Measurements from ENCODE around the gene MYO1F. TPM values are rescaled to one million over a fixed set of nuclear protein-coding genes. Genes with fewer than 3 reads are reported as not detected.

The MYO1F gene
- total and polyA plus RNA-seq, 3 experiments from 2014 or later: 68.0 to 161 (median 81.3) TPM

DNA sequence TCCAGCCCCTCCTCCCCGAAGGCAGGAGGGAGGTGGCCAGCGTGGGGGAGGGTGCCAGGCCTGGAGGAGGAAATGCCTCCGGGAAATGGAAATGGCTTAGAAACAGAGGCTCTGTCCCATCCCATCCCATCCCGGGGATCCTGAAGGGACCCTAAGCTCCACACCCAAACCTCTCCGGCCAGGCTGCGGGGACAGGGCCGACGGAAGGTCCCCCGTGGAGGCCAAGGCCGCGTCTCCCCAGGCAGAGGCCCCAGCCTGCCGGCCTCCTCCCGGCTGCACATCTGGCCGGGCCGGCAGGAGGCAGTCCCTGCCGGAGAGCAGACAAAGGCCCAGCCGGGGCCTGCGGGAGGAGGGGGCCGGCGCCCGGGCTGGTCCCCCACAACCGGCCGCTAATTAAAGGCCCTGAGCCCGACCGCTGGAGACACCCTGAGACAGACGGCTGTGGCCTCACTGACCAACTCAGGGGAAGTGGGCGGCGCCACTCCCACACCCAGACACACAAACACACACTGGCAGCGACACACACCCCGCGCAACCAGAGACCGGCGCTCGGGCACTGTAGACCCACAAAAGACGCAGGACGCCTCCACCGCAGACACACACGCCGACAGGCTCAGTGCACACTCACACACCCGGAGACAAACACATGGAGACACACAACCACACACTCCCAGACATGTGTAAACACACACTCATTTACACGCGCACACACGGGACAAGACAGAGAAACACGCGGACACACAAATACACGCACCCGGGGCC lies 32.2 kb upstream of the MYO1F start:
- peaks cover 35% of the 10 kb centered on the region for H3K4me1 ChIP-seq (ENCODE audit: insufficient read depth, low read length)
- no peaks in the 10 kb centered on the region for H3K9me3 ChIP-seq (ENCODE audit: low read length)
- peak overlapping the region in 7 of 8 donors; percentile 74 to 99 (median 92) for H3K27ac Mint-ChIP-seq
- H3K4me3 Mint-ChIP-seq: peak overlapping the region; percentile 90 to 100 (median 97)
- H3K4me1 Mint-ChIP-seq: peaks cover 25 to 48% (median 35%) of the 10 kb centered on the region in 3 donors
- peak overlapping the region; percentile 94 for H3K4me3 ChIP-seq (ENCODE audit: low read length)
- peak in 1 of 5 donors; percentile 25 for DNase-seq
- H3K36me3 ChIP-seq (ENCODE audit: insufficient read depth, low read length): no peaks in the 10 kb centered on the region
- POLR2A ChIA-PET: no interaction called here
- peaks cover 0 to 7% of the 10 kb centered on the region in 2 donors for H3K27me3 Mint-ChIP-seq
- H3K27me3 ChIP-seq (ENCODE audit: insufficient read depth, low read length, poor library complexity, severe bottlenecking): no peaks in the 10 kb centered on the region
- H3K9me3 Mint-ChIP-seq: peaks cover 0 to 2% (median 2%) of the 10 kb centered on the region in 5 donors
- no peak overlapping the region for H3K27ac ChIP-seq (ENCODE audit: low read depth, low read length)
- H3K36me3 Mint-ChIP-seq: peaks cover 0 to 31% (median 0%) of the 10 kb centered on the region in 3 donors
- CTCF ChIA-PET: no interaction called here

DNA sequence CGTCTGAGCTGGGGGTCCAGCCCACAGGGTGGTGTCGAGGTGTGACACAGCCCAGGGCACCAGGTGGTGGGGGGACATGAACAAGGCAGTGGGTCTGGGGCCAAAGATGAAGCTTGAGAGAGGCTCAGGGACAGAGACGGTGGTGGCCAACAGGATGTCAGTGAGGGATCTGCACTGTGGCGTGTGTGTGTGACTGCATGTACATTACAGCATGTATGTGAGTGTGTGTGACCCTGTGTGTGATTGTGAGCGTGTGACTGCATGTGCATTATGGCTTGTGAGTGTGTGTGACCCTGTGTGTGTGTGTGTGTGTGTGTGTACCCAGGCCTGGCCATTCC lies 31.7 kb upstream of the MYO1F start:
- CTCF ChIA-PET: no interaction called here
- Mint-ChIP-seq H3K4me1 (peaks cover 25 to 48% (median 35%) of the 10 kb centered on the region in 3 donors), H3K27ac (peak overlapping the region in 6 of 8 donors; percentile 46 to 89 (median 80)), H3K27me3 (peaks cover 0 to 7% of the 10 kb centered on the region in 2 donors), H3K4me3 (peak overlapping the region; percentile 78 to 92 (median 87)), H3K36me3 (peaks cover 0 to 31% (median 0%) of the 10 kb centered on the region in 3 donors), H3K9me3 (peaks cover 0 to 2% (median 2%) of the 10 kb centered on the region in 5 donors)
- H3K27ac ChIP-seq (ENCODE audit: low read depth, low read length): no peak overlapping the region
- no peaks in the 10 kb centered on the region for H3K9me3 ChIP-seq (ENCODE audit: low read length)
- peaks cover 35% of the 10 kb centered on the region for H3K4me1 ChIP-seq (ENCODE audit: insufficient read depth, low read length)
- DNase-seq: no peak
- H3K4me3 ChIP-seq (ENCODE audit: low read length): no peak overlapping the region
- H3K27me3 ChIP-seq (ENCODE audit: insufficient read depth, low read length, poor library complexity, severe bottlenecking): no peaks in the 10 kb centered on the region
- no peaks in the 10 kb centered on the region for H3K36me3 ChIP-seq (ENCODE audit: insufficient read depth, low read length)
- POLR2A ChIA-PET: no interaction called here

DNA sequence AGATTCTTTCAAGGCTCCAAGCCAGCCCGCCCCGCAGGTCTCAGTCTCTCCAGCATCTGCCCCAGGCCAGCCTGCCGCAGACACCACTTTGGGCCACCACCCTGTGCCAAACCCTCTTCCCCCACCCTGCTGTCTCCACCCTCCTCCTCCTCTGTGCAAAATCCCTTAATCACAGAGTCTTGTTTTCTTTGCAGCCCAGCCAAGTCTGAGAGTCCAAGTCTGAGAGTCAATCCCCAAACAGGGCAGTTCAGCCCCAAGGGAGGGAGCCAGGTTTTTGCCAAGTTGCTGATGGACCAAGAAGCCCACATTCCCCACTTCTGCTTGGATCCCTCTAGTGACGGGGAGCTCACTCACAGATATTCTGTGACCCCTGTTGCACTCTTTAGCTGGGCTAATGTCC lies 30.1 kb upstream of the MYO1F start:
- CTCF ChIA-PET: interaction anchor here (0.8 to 1.5 kb wide), 2 partner anchors 10 to 27 kb away, joined by 4 read pairs; no protein-coding TSS in a partner anchor

DNA sequence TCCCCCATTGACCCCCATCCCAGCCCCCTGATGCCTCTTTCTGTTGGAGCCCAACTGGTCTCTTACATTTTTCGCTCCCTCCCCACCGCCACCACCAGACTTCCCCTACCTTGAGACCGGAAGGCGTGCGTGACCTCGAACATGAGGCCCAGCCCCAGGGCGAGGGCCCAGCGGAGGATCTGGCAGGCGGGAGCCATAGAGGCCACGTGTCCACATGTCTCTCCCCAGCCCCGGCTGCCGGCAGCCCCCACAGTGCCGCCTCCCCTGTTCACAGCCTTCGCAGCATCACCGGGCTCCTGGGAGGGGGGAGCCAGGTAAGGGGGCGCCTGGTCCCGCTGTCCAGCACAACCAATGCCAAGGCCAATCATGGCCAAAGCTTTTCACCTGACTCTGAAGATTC lies 28.3 kb upstream of the MYO1F start:
- CTCF ChIA-PET: interaction anchor here (1.1 kb wide), 1 partner anchor 11 kb away, joined by 5 read pairs; no protein-coding TSS in a partner anchor
- Histone ChIP-seq H3K4me1 (ENCODE audit: insufficient read depth, low read length) (peaks cover 18% of the 10 kb centered on the region), H3K4me3 (ENCODE audit: low read length) (no peak overlapping the region), H3K36me3 (ENCODE audit: insufficient read depth, low read length) (no peaks in the 10 kb centered on the region), H3K27ac (ENCODE audit: low read depth, low read length) (no peak overlapping the region), H3K27me3 (ENCODE audit: insufficient read depth, low read length, poor library complexity, severe bottlenecking) (no peaks in the 10 kb centered on the region), H3K9me3 (ENCODE audit: low read length) (no peaks in the 10 kb centered on the region)
- no peak for DNase-seq
- POLR2A ChIA-PET: no interaction called here
- no peak overlapping the region for H3K4me3 Mint-ChIP-seq
- H3K36me3 Mint-ChIP-seq: peaks cover 0 to 57% (median 4%) of the 10 kb centered on the region in 3 donors
- H3K9me3 Mint-ChIP-seq: peaks cover 0 to 2% (median 2%) of the 10 kb centered on the region in 5 donors
- peaks cover 0 to 5% of the 10 kb centered on the region in 2 donors for H3K27me3 Mint-ChIP-seq
- no peak overlapping the region for H3K27ac Mint-ChIP-seq
- peaks cover 14 to 32% (median 22%) of the 10 kb centered on the region in 3 donors for H3K4me1 Mint-ChIP-seq

More for the DNA sequence above, 30.1 kb upstream of the MYO1F start:
- peak overlapping the region in 4 of 7 donors; percentile 13 to 80 (median 34) for H3K4me3 Mint-ChIP-seq
- no peak overlapping the region for H3K4me3 ChIP-seq (ENCODE audit: low read length)
- peaks cover 25 to 43% (median 31%) of the 10 kb centered on the region in 3 donors for H3K4me1 Mint-ChIP-seq
- H3K27me3 Mint-ChIP-seq: peaks cover 0 to 7% of the 10 kb centered on the region in 2 donors
- H3K27ac Mint-ChIP-seq: peak overlapping the region in 2 of 8 donors; percentile 19 to 26
- no peak for DNase-seq
- peaks cover 0 to 2% (median 2%) of the 10 kb centered on the region in 5 donors for H3K9me3 Mint-ChIP-seq
- POLR2A ChIA-PET: no interaction called here
- no peaks in the 10 kb centered on the region for H3K27me3 ChIP-seq (ENCODE audit: insufficient read depth, low read length, poor library complexity, severe bottlenecking)
- no peak overlapping the region for H3K27ac ChIP-seq (ENCODE audit: low read depth, low read length)
- H3K36me3 ChIP-seq (ENCODE audit: insufficient read depth, low read length): no peaks in the 10 kb centered on the region
- H3K9me3 ChIP-seq (ENCODE audit: low read length): no peaks in the 10 kb centered on the region
- peaks cover 0 to 44% (median 0%) of the 10 kb centered on the region in 3 donors for H3K36me3 Mint-ChIP-seq
- H3K4me1 ChIP-seq (ENCODE audit: insufficient read depth, low read length): peaks cover 29% of the 10 kb centered on the region

DNA sequence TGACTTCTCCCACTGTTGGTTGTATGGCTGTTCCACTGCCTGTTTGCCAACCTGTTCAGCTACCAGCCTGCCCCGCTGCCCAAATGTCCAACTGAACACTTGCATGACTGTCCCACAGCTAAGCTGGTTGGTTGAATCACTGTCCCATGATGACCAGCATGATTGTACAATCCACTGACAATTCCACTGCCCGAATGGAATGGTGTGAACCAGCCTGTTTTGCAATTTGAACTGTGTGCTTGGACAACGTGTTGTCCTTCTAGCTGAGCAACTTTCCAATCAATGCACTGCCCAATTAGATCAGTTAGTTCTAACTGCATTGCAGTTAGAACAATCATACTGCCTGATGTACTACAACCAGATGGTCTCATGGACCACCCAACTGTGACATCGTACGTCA lies 24.6 kb upstream of the MYO1F start:
- H3K9me3 Mint-ChIP-seq: peaks cover 0 to 2% (median 0%) of the 10 kb centered on the region in 5 donors
- peak overlapping the region in 1 of 8 donors; percentile 68 for H3K27ac Mint-ChIP-seq
- H3K36me3 ChIP-seq (ENCODE audit: insufficient read depth, low read length): no peaks in the 10 kb centered on the region
- H3K4me3 ChIP-seq (ENCODE audit: low read length): no peak overlapping the region
- peaks cover 0 to 3% (median 2%) of the 10 kb centered on the region in 3 donors for H3K4me1 Mint-ChIP-seq
- no peak for DNase-seq
- H3K4me1 ChIP-seq (ENCODE audit: insufficient read depth, low read length): no peaks in the 10 kb centered on the region
- no peak overlapping the region for H3K4me3 Mint-ChIP-seq
- ChIA-PET CTCF (no interaction called here), POLR2A (no interaction called here)
- H3K27me3 ChIP-seq (ENCODE audit: insufficient read depth, low read length, poor library complexity, severe bottlenecking): no peaks in the 10 kb centered on the region
- H3K27me3 Mint-ChIP-seq: no peaks in the 10 kb centered on the region
- no peak overlapping the region for H3K27ac ChIP-seq (ENCODE audit: low read depth, low read length)
- no peaks in the 10 kb centered on the region for H3K9me3 ChIP-seq (ENCODE audit: low read length)
- H3K36me3 Mint-ChIP-seq: peaks cover 0 to 65% (median 5%) of the 10 kb centered on the region in 3 donors

DNA sequence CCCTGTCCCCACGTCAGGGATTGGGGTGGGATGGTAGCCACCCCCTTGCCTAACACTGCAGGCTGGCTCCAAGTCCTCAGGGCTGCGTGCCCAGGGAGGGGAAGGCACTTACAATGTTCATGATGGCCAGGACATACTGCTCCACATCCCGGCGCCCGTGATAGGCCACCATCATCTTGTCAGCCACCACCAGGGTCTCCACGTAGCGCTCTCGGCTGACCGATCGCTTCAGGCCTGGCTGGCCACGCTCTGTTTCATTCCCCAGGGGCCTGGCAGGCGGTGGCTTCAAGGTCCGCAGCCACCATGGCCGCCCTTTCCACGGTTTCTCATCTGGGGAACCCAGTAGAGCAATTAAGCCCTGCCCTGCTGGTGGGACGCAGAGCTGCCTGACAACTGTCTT lies 23.6 kb upstream of the MYO1F start:
- Mint-ChIP-seq H3K4me3 (no peak overlapping the region), H3K27me3 (no peaks in the 10 kb centered on the region), H3K4me1 (no peaks in the 10 kb centered on the region), H3K9me3 (peaks cover 0 to 2% (median 0%) of the 10 kb centered on the region in 5 donors), H3K36me3 (peaks cover 0 to 67% (median 5%) of the 10 kb centered on the region in 3 donors), H3K27ac (no peak overlapping the region)
- Histone ChIP-seq H3K36me3 (ENCODE audit: insufficient read depth, low read length) (no peaks in the 10 kb centered on the region), H3K9me3 (ENCODE audit: low read length) (no peaks in the 10 kb centered on the region), H3K4me3 (ENCODE audit: low read length) (no peak overlapping the region), H3K27ac (ENCODE audit: low read depth, low read length) (no peak overlapping the region), H3K4me1 (ENCODE audit: insufficient read depth, low read length) (no peaks in the 10 kb centered on the region), H3K27me3 (ENCODE audit: insufficient read depth, low read length, poor library complexity, severe bottlenecking) (no peaks in the 10 kb centered on the region)
- DNase-seq: no peak
- ChIA-PET CTCF (no interaction called here), POLR2A (no interaction called here)

DNA sequence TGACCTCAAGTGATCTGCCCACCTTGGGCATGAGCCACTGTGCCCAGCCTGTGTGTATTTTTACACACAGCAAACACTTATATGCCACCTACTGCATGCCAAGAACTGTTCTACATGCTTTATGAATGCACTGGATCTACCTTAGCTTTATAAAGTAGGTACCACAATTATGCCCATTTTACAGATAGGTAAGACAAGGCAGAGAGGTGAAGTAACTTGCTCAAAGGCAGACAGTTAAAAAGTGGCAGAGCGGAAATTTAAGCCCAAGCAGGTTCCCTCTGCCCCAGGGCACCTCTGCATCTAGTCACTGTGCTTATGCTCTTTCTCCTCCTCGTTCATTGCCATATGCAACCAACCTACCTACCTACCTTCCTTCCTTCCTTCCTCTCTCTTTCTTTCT lies 22.8 kb upstream of the MYO1F start:
- H3K4me3 ChIP-seq (ENCODE audit: low read length): no peak overlapping the region
- ChIA-PET CTCF (interaction anchor here (1.0 to 2.9 kb wide), 2 partner anchors 15 to 20 kb away, joined by 6 to 12 read pairs; no protein-coding TSS in a partner anchor), POLR2A (no interaction called here)
- no peaks in the 10 kb centered on the region for H3K27me3 ChIP-seq (ENCODE audit: insufficient read depth, low read length, poor library complexity, severe bottlenecking)
- peaks cover 0 to 2% (median 0%) of the 10 kb centered on the region in 5 donors for H3K9me3 Mint-ChIP-seq
- no peak for DNase-seq
- H3K4me1 Mint-ChIP-seq: peaks cover 0 to under 1% (median under 1%) of the 10 kb centered on the region in 3 donors
- H3K36me3 Mint-ChIP-seq: peaks cover 0 to 66% (median 5%) of the 10 kb centered on the region in 3 donors
- H3K27me3 Mint-ChIP-seq: no peaks in the 10 kb centered on the region
- no peak overlapping the region for H3K4me3 Mint-ChIP-seq
- H3K27ac Mint-ChIP-seq: peak overlapping the region in 2 of 8 donors; percentile 54 to 69
- H3K9me3 ChIP-seq (ENCODE audit: low read length): no peaks in the 10 kb centered on the region
- H3K4me1 ChIP-seq (ENCODE audit: insufficient read depth, low read length): no peaks in the 10 kb centered on the region
- H3K27ac ChIP-seq (ENCODE audit: low read depth, low read length): no peak overlapping the region
- no peaks in the 10 kb centered on the region for H3K36me3 ChIP-seq (ENCODE audit: insufficient read depth, low read length)

DNA sequence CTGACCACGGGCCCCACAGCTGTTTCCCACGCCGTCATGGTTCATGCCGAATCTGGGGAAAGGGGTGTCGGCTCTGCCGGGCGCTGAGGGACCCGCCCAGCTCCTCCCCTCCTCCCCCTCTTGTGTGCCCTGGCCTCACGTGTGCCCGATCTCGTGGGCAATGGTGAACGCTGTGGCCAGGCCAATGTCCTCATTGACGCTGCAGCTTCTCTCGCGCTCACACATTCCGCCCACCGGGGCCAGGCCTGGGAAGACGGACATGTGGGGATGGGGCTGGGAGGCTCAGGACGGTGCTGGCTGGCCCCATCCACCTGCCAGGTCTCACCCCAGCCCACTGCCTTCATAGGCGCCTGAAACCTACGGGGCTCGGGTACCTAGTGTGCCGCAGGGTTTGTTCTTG lies 18.9 kb upstream of the MYO1F start:
- peaks cover 0 to 2% (median 0%) of the 10 kb centered on the region in 5 donors for H3K9me3 Mint-ChIP-seq
- DNase-seq: no peak
- Histone ChIP-seq H3K36me3 (ENCODE audit: insufficient read depth, low read length) (no peaks in the 10 kb centered on the region), H3K9me3 (ENCODE audit: low read length) (no peaks in the 10 kb centered on the region), H3K4me1 (ENCODE audit: insufficient read depth, low read length) (peaks cover 16% of the 10 kb centered on the region), H3K27ac (ENCODE audit: low read depth, low read length) (no peak overlapping the region), H3K27me3 (ENCODE audit: insufficient read depth, low read length, poor library complexity, severe bottlenecking) (no peaks in the 10 kb centered on the region), H3K4me3 (ENCODE audit: low read length) (no peak overlapping the region)
- peaks cover 0 to 45% (median 2%) of the 10 kb centered on the region in 3 donors for H3K36me3 Mint-ChIP-seq
- H3K27me3 Mint-ChIP-seq: peaks cover 0 to 3% of the 10 kb centered on the region in 2 donors
- CTCF ChIA-PET: interaction anchor here (2.2 to 4.7 kb wide), 2 partner anchors 10 to 15 kb away, joined by 7 to 34 read pairs; no protein-coding TSS in a partner anchor
- POLR2A ChIA-PET: no interaction called here
- no peak overlapping the region for H3K4me3 Mint-ChIP-seq
- H3K4me1 Mint-ChIP-seq: peaks cover 14 to 27% (median 18%) of the 10 kb centered on the region in 3 donors
- no peak overlapping the region for H3K27ac Mint-ChIP-seq

Measured in CD8-positive, alpha-beta memory T cell (primary cell).